ENCODE measurements around the gene ABCC3.

GRCh38 chr17:50715471-50715870, 80.8 kb downstream of the ABCC3 start:
- TF ChIP-seq CTCF (IDR thresholded peaks at IDR 0.05; ENCODE audit: insufficient read depth, low read length) (no peak), GABPA (IDR thresholded peaks at IDR 0.05; ENCODE audit: low read depth) (no peak)

Data from HL-60 (cell line).